Keratinocyte (primary cell): ENCODE results near the gene FGF12. TPM values are rescaled to one million over a fixed set of nuclear protein-coding genes. Genes with fewer than 3 reads are reported as not detected.

ENCODE experiments used
- DNase-seq: peaks from one replicate; pipeline ENCODE4 v3.0.0-alpha.2; 2011; ENCODE audit warnings: low read depth, missing footprints, low spot score
- FAIRE-seq: peaks from 2 replicates; lab custom pipeline; 2011; peaks lifted over from hg19 to GRCh38; lab: Jason Lieb, UNC
- H2AFZ ChIP-seq: 2 replicates; pipeline ENCODE4 v1.6.0; 2012; ENCODE audit warnings: low read length, control low read depth, inconsistent platforms; ENCODE audit not compliant: control insufficient read depth
- H3K27ac ChIP-seq: 2 replicates; pipeline ENCODE4 v1.5.1; 2011; ENCODE audit warnings: low read length; ENCODE audit not compliant: control insufficient read depth, insufficient read depth
- H3K27me3 ChIP-seq: 3 replicates; pipeline ENCODE4 v1.6.0; 2011; ENCODE audit warnings: low read length; ENCODE audit not compliant: control insufficient read depth, insufficient read depth; ENCODE audit errors: extremely low read depth
- H3K36me3 ChIP-seq, 2 experiments: 2 replicates in 1 of 2; 3 replicates in 1 of 2; pipeline ENCODE4 v1.5.1; 2011; ENCODE audit warnings: low read length in 2 of 2, mild to moderate bottlenecking in 1 of 2; ENCODE audit not compliant: control insufficient read depth in 2 of 2, insufficient read depth in 2 of 2; ENCODE audit errors: extremely low read depth in 1 of 2
- H3K4me1 ChIP-seq: 3 replicates; pipeline ENCODE4 v1.5.1; 2011; ENCODE audit warnings: low read length; ENCODE audit not compliant: control insufficient read depth, insufficient read depth; ENCODE audit errors: extremely low read depth
- H3K4me2 ChIP-seq: 3 replicates; pipeline ENCODE4 v1.6.0; 2011; ENCODE audit warnings: low read depth, low read length; ENCODE audit not compliant: control insufficient read depth, insufficient read depth; ENCODE audit errors: extremely low read depth
- H3K4me3 ChIP-seq, 3 experiments: fragments of 200-600 bp in 1 of 3; sonication (generic) in 1 of 3; 2 replicates in 2 of 3; 3 replicates in 1 of 3; pipeline ENCODE4 v1.5.1; 2011 to 2016; ENCODE audit warnings: low read length in 3 of 3, mild to moderate bottlenecking in 3 of 3, control low read depth in 2 of 3, inconsistent platforms in 1 of 3, low read depth in 1 of 3, mixed read lengths in 1 of 3, mixed run types in 1 of 3, moderate library complexity in 1 of 3; ENCODE audit not compliant: control insufficient read depth in 2 of 3, insufficient read depth in 2 of 3; ENCODE audit errors: extremely low read depth in 1 of 3
- H3K79me2 ChIP-seq: 2 replicates; pipeline ENCODE4 v1.6.0; 2012; ENCODE audit warnings: low read length; ENCODE audit not compliant: control insufficient read depth, insufficient read depth
- H3K9ac ChIP-seq: 3 replicates; pipeline ENCODE4 v1.6.0; 2011; ENCODE audit warnings: low read length; ENCODE audit not compliant: control insufficient read depth, insufficient read depth; ENCODE audit errors: extremely low read depth
- H3K9me1 ChIP-seq: 3 replicates; pipeline ENCODE4 v1.6.0; 2011; ENCODE audit warnings: low read length; ENCODE audit not compliant: control insufficient read depth, insufficient read depth; ENCODE audit errors: extremely low read depth
- H3K9me3 ChIP-seq: 2 replicates; pipeline ENCODE4 v1.5.1; 2012; ENCODE audit warnings: low read depth, low read length; ENCODE audit not compliant: control insufficient read depth
- H4K20me1 ChIP-seq: 3 replicates; pipeline ENCODE4 v1.6.0; 2011; ENCODE audit warnings: low read length; ENCODE audit not compliant: control insufficient read depth, insufficient read depth; ENCODE audit errors: extremely low read depth
- EZH2 ChIP-seq: IDR thresholded peaks from one replicate; pipeline ENCODE4 v1.6.1; 2012; ENCODE audit warnings: inconsistent platforms, mild to moderate bottlenecking, low read length, moderate library complexity
- dilution Hi-C: fragments of 300-500 bp; cut with MboI; formaldehyde crosslinking; loops from one replicate; pipeline ENCODE4 v1.7.0; 2020; ENCODE audit warnings: low sequenced_read_pairs; ENCODE audit not compliant: extremely low pct_ligation_motif_present
- polyA plus RNA-seq, 5 experiments: library from polyadenylated mRNA; depleted of rRNA in 3 of 5; stranded (reverse) in 3 of 5; stranded (forward) in 1 of 5; unstranded in 1 of 5; fragments of >200 nt; gene quantifications; 1 replicate in 1 of 5; 2 replicates in 3 of 5; 3 replicates in 1 of 5; pipeline versions ENCODE4 v1.2.1 to v1.2.3, GENCODE V29; 2011 to 2012; ENCODE audit warnings: missing spikeins in 2 of 5, low read depth in 1 of 5, low replicate concordance in 1 of 5
- TF ChIP-seq, protein P1 (sequence below), 3 experiments: IDR thresholded peaks in 1 of 3; conservative IDR thresholded peaks in 1 of 3; optimal IDR thresholded peaks in 1 of 3; 2 replicates in 2 of 3; 3 replicates in 1 of 3; pipeline versions ENCODE3 to v1.5.1; 2011; ENCODE audit warnings: low read length in 3 of 3, mild to moderate bottlenecking in 3 of 3, moderate library complexity in 2 of 3, control low read depth in 1 of 3, inconsistent platforms in 1 of 3; ENCODE audit not compliant: insufficient read depth in 2 of 3; ENCODE audit errors: extremely low read depth in 1 of 3

FGF12 gene
- polyA plus RNA-seq, 1 donor (not counting 4 experiments of a cell fraction or from before 2014, with no cell fraction given), result 4.1 TPM

DNA sequence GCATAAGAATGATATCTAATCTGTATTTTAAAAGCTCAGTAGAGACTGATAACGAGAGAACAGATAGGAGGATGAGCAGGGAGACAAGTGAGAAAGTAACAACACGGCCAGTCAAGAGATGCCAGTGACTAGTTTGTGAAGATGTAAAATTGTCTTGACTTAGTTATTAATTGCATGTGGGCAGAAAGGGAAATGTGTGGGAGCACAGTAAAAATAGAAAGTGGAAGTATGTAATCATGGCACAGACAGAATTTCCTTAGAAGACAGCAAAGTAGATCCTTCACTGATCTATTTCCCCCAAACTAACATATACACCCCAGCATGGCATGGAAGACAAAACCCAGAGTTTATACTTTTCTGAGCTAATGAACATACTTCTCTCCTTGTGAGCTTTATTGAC is 344.5 kb downstream of the FGF12 start:
- Histone ChIP-seq H3K4me1 (no peaks in the 10 kb centered on the region), H3K79me2 (no peaks in the 10 kb centered on the region), H3K4me3 (no peak overlapping the region), H3K9ac (no peak overlapping the region), H3K9me3 (no peaks in the 10 kb centered on the region), H3K27ac (no peak overlapping the region), H3K36me3 (no peaks in the 10 kb centered on the region), H3K4me2 (no peak overlapping the region), H2AFZ (no peak overlapping the region), H3K27me3 (no peaks in the 10 kb centered on the region), H3K9me1 (no peaks in the 10 kb centered on the region), H4K20me1 (no peaks in the 10 kb centered on the region)
- TF ChIP-seq EZH2, result no peak
- TF ChIP-seq, protein P1, sequence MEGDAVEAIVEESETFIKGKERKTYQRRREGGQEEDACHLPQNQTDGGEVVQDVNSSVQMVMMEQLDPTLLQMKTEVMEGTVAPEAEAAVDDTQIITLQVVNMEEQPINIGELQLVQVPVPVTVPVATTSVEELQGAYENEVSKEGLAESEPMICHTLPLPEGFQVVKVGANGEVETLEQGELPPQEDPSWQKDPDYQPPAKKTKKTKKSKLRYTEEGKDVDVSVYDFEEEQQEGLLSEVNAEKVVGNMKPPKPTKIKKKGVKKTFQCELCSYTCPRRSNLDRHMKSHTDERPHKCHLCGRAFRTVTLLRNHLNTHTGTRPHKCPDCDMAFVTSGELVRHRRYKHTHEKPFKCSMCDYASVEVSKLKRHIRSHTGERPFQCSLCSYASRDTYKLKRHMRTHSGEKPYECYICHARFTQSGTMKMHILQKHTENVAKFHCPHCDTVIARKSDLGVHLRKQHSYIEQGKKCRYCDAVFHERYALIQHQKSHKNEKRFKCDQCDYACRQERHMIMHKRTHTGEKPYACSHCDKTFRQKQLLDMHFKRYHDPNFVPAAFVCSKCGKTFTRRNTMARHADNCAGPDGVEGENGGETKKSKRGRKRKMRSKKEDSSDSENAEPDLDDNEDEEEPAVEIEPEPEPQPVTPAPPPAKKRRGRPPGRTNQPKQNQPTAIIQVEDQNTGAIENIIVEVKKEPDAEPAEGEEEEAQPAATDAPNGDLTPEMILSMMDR (optimal IDR thresholded peaks at IDR 0.05 in 1 of 3, IDR thresholded peaks at IDR 0.05 in 1 of 3, conservative IDR thresholded peaks at IDR 0.05 in 1 of 3; ENCODE audit: extremely low read depth in 1 of 3, insufficient read depth in 2 of 3, low read length in 3 of 3), result no peak
- DNase-seq, result no peak
- no peak for FAIRE-seq
- dilution Hi-C loops, result no loop called here

DNA sequence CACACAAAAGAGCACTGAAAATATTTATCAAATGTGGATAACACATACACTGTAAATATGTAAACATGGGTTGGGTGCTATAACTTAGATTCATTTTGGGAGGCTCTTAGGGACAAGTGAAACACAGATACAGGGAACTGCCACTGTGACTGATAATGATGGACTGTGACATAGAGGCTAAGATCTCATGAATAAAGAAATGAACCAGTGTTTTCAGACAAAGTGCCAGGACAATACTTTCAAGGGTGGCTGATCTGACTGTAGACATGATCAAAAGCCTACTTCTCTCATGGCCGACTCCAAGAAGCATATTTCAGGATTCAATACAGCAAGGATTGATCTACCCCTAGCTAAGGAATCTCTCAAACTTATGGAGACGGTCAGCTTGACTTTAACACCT is 353.8 kb downstream of the FGF12 start:
- H3K27me3 ChIP-seq, result no peaks in the 10 kb centered on the region
- no peak overlapping the region for H2AFZ ChIP-seq
- no peak overlapping the region for H3K4me3 ChIP-seq
- H4K20me1 ChIP-seq, result no peaks in the 10 kb centered on the region
- H3K4me1 ChIP-seq, result no peaks in the 10 kb centered on the region
- no peaks in the 10 kb centered on the region for H3K36me3 ChIP-seq
- H3K4me2 ChIP-seq, result no peak overlapping the region
- no peak for FAIRE-seq
- H3K9me1 ChIP-seq, result no peaks in the 10 kb centered on the region
- no peaks in the 10 kb centered on the region for H3K79me2 ChIP-seq
- TF ChIP-seq, protein P1 (optimal IDR thresholded peaks at IDR 0.05 in 1 of 3, IDR thresholded peaks at IDR 0.05 in 1 of 3, conservative IDR thresholded peaks at IDR 0.05 in 1 of 3; ENCODE audit: extremely low read depth in 1 of 3, insufficient read depth in 2 of 3, low read length in 3 of 3), result no peak
- TF ChIP-seq EZH2, result no peak
- DNase-seq, result no peak
- no peaks in the 10 kb centered on the region for H3K9me3 ChIP-seq
- dilution Hi-C loops, result no loop called here
- H3K9ac ChIP-seq, result no peak overlapping the region
- no peak overlapping the region for H3K27ac ChIP-seq
